H9 (cell line): ENCODE data around the gene STARD9. TPM values are rescaled to one million over a fixed set of nuclear protein-coding genes. Genes with fewer than 3 reads are reported as not detected.

ENCODE experiments used
- DNase-seq: peaks from one replicate; pipeline ENCODE4 v3.0.0-alpha.2; 2017
- H2AFZ ChIP-seq: one replicate; pipeline ENCODE4 v1.6.1; 2013; ENCODE audit warnings: mild to moderate bottlenecking, low read length, control low read depth, moderate library complexity
- H2AK5ac ChIP-seq: 2 replicates; pipeline ENCODE4 v1.6.1; 2013; ENCODE audit warnings: low read length, control low read depth, mixed read lengths; ENCODE audit not compliant: insufficient read length
- H2BK120ac ChIP-seq: one replicate; pipeline ENCODE4 v1.6.1; 2013; ENCODE audit warnings: low read depth, mild to moderate bottlenecking, low read length, control low read depth, inconsistent platforms; ENCODE audit not compliant: poor library complexity, severe bottlenecking
- H2BK12ac ChIP-seq: 2 replicates; pipeline ENCODE4 v1.6.1; 2013; ENCODE audit warnings: low read length, control low read depth, mixed read lengths, low read depth; ENCODE audit not compliant: insufficient read length
- H2BK15ac ChIP-seq: 2 replicates; pipeline ENCODE4 v1.6.1; 2013; ENCODE audit warnings: low read depth, low read length, control low read depth
- H2BK20ac ChIP-seq: one replicate; pipeline ENCODE4 v1.6.1; 2013; ENCODE audit warnings: low read depth, mild to moderate bottlenecking, low read length, control low read depth, inconsistent platforms; ENCODE audit not compliant: poor library complexity, severe bottlenecking
- H2BK5ac ChIP-seq: 2 replicates; pipeline ENCODE4 v1.6.1; 2013; ENCODE audit warnings: low read length, control low read depth, mixed read lengths; ENCODE audit not compliant: insufficient read length
- H3K14ac ChIP-seq: 2 replicates; pipeline ENCODE4 v1.6.1; 2013; ENCODE audit warnings: low read length, control low read depth; ENCODE audit not compliant: insufficient read depth
- H3K18ac ChIP-seq: 2 replicates; pipeline ENCODE4 v1.6.1; 2013; ENCODE audit warnings: low read depth, mild to moderate bottlenecking, mixed read lengths, low read length, control low read depth; ENCODE audit not compliant: insufficient read length
- H3K23ac ChIP-seq: 2 replicates; pipeline ENCODE4 v1.6.1; 2013; ENCODE audit warnings: low read length, control low read depth, mixed read lengths, low read depth; ENCODE audit not compliant: insufficient read length
- H3K23me2 ChIP-seq: 2 replicates; pipeline ENCODE4 v1.6.1; 2013; ENCODE audit warnings: low read depth, mild to moderate bottlenecking, mixed read lengths, low read length, control low read depth; ENCODE audit not compliant: insufficient read length, poor library complexity, severe bottlenecking
- H3K27ac ChIP-seq: 2 replicates; pipeline ENCODE4 v1.5.1; 2013; ENCODE audit warnings: low read length, control low read depth, mixed read lengths, low read depth; ENCODE audit not compliant: insufficient read length
- H3K27me3 ChIP-seq: 2 replicates; pipeline ENCODE4 v1.6.1; 2013; ENCODE audit warnings: low read length, control low read depth, inconsistent platforms; ENCODE audit not compliant: insufficient read depth
- H3K4ac ChIP-seq: 2 replicates; pipeline ENCODE4 v1.6.1; 2013; ENCODE audit warnings: low read depth, mild to moderate bottlenecking, control low read depth, inconsistent platforms, low read length, moderate library complexity
- H3K4me1 ChIP-seq: 2 replicates; pipeline ENCODE4 v1.6.1; 2013; ENCODE audit warnings: low read length, control low read depth, inconsistent platforms; ENCODE audit not compliant: insufficient read depth
- H3K4me2 ChIP-seq: 2 replicates; pipeline ENCODE4 v1.6.1; 2013; ENCODE audit warnings: low read length, control low read depth, mixed read lengths; ENCODE audit not compliant: insufficient read length, insufficient read depth
- H3K56ac ChIP-seq: 2 replicates; pipeline ENCODE4 v1.6.1; 2013; ENCODE audit warnings: low read depth, mild to moderate bottlenecking, mixed read lengths, low read length, control low read depth; ENCODE audit not compliant: insufficient read length
- H3K79me1 ChIP-seq: 2 replicates; pipeline ENCODE4 v1.6.1; 2013; ENCODE audit warnings: low read depth, mild to moderate bottlenecking, moderate library complexity, low read length, control low read depth, inconsistent platforms; ENCODE audit not compliant: insufficient read depth, poor library complexity, severe bottlenecking
- H3K79me2 ChIP-seq: 2 replicates; pipeline ENCODE4 v1.6.1; 2013; ENCODE audit warnings: low read length, control low read depth, inconsistent platforms; ENCODE audit not compliant: insufficient read depth
- H3K9ac ChIP-seq: 2 replicates; pipeline ENCODE4 v1.6.1; 2013; ENCODE audit warnings: low read length, control low read depth, mixed read lengths; ENCODE audit not compliant: insufficient read length; ENCODE audit errors: extremely low read depth
- H3K9me3 ChIP-seq: one replicate; pipeline ENCODE4 v1.6.1; 2013; ENCODE audit warnings: low read depth, low read length, inconsistent platforms; ENCODE audit not compliant: control insufficient read depth
- H3T11ph ChIP-seq: one replicate; pipeline ENCODE4 v1.6.1; 2013; ENCODE audit warnings: mild to moderate bottlenecking, low read length, control low read depth, inconsistent platforms
- H4K20me1 ChIP-seq: one replicate; pipeline ENCODE4 v1.6.1; 2013; ENCODE audit not compliant: control insufficient read depth, insufficient read length, insufficient read depth
- H4K5ac ChIP-seq: 2 replicates; pipeline ENCODE4 v1.6.1; 2013; ENCODE audit warnings: low read depth, mild to moderate bottlenecking, mixed read lengths, low read length, control low read depth; ENCODE audit not compliant: insufficient read length
- H4K8ac ChIP-seq: replicated peaks from 2 replicates; pipeline ENCODE4 v1.6.1; 2013; ENCODE audit warnings: low read length, control low read depth, mixed read lengths, low read depth; ENCODE audit not compliant: insufficient read length
- H4K91ac ChIP-seq: 2 replicates; pipeline ENCODE4 v1.6.1; 2013; ENCODE audit warnings: low read depth, mild to moderate bottlenecking, moderate library complexity, mixed read lengths, low read length, control low read depth; ENCODE audit not compliant: insufficient read length
- H3K27ac Mint-ChIP-seq, 3 experiments: 2 replicates in 2 of 3; 3 replicates in 1 of 3; pipeline ENCODE4 v1.8.0; 2020 to 2021; ENCODE audit warnings: mixed read lengths in 3 of 3, mild to moderate bottlenecking in 1 of 3, moderate library complexity in 1 of 3
- H3K27me3 Mint-ChIP-seq: 2 replicates; pipeline ENCODE4 v1.8.0; 2021; ENCODE audit warnings: low read depth, mild to moderate bottlenecking, moderate library complexity, mixed read lengths
- H3K36me3 Mint-ChIP-seq, 3 experiments: 2 replicates in 2 of 3; 3 replicates in 1 of 3; pipeline ENCODE4 v1.8.0; 2020 to 2021; ENCODE audit warnings: low read depth in 3 of 3, mixed read lengths in 3 of 3; ENCODE audit not compliant: insufficient read depth in 1 of 3
- H3K4me1 Mint-ChIP-seq, 2 experiments: 2 replicates each; pipeline ENCODE4 v1.8.0; 2020; ENCODE audit warnings: mixed read lengths in 2 of 2
- H3K4me3 Mint-ChIP-seq, 2 experiments: 2 replicates in 1 of 2; 3 replicates in 1 of 2; pipeline ENCODE4 v1.8.0; 2020 to 2021; ENCODE audit warnings: mild to moderate bottlenecking in 2 of 2, mixed read lengths in 2 of 2, moderate library complexity in 1 of 2
- H3K9me3 Mint-ChIP-seq, 2 experiments: 2 replicates in 1 of 2; 3 replicates in 1 of 2; pipeline ENCODE4 v1.8.0; 2020; ENCODE audit warnings: mild to moderate bottlenecking in 2 of 2, mixed read lengths in 2 of 2, moderate library complexity in 1 of 2
- CTCF ChIP-seq: fragments of 200-600 bp; sonication (generic); conservative IDR thresholded peaks from 3 replicates; pipeline ENCODE4 v1.8.0; 2021; ENCODE audit warnings: antibody characterized with exemption, mild to moderate bottlenecking
- WGBS: extraction: QIAGEN DNeasy Blood & Tissue Kit; methylation state at CpG from one replicate; pipeline ENCODE4 v1.1.7; 2013; ENCODE audit warnings: missing lambda C conversion rate, low lambda C conversion rate, mixed read lengths; ENCODE audit not compliant: insufficient read length; ENCODE audit errors: extremely low coverage; 5-methylcytosine and 5-hydroxymethylcytosine counted together
- total RNA-seq: library from RNA; stranded (reverse); gene quantifications from 2 replicates; pipeline ENCODE4 v1.2.1, GENCODE V29; 2021

STARD9 gene
- total RNA-seq, 1 experiment from 2014 or later = 6.9 TPM

- Histone ChIP-seq H3K18ac (no peak overlapping the region), H4K5ac (no peak overlapping the region), H3K9me3 (no peaks in the 10 kb centered on the region), H2BK5ac (no peak overlapping the region), H2BK15ac (no peak overlapping the region), H3K14ac (no peak overlapping the region), H2AK5ac (no peak overlapping the region), H3K23ac (no peak overlapping the region), H4K8ac (no peak overlapping the region), H3T11ph (no peak overlapping the region), H3K79me2 (no peaks in the 10 kb centered on the region), H3K27ac (no peak overlapping the region), H3K56ac (no peak overlapping the region), H2BK120ac (no peak overlapping the region), H3K9ac (no peak overlapping the region), H3K4ac (no peak overlapping the region), H3K79me1 (no peaks in the 10 kb centered on the region), H2AFZ (no peak overlapping the region), H4K20me1 (no peaks in the 10 kb centered on the region), H3K4me1 (no peaks in the 10 kb centered on the region), H3K23me2 (no peaks in the 10 kb centered on the region), H4K91ac (no peak overlapping the region), H2BK20ac (no peak overlapping the region), H2BK12ac (no peak overlapping the region), H3K4me2 (no peak overlapping the region), H3K27me3 (no peaks in the 10 kb centered on the region)
- Mint-ChIP-seq H3K9me3 (no peaks in the 10 kb centered on the region), H3K36me3 (peaks cover 0 to 6% (median 0%) of the 10 kb centered on the region in 3 experiments; a peak in 4 of 7 replicates), H3K27ac (no peak overlapping the region), H3K4me3 (no peak overlapping the region), H3K27me3 (no peaks in the 10 kb centered on the region), H3K4me1 (peaks cover 10 to 15% of the 10 kb centered on the region in 2 experiments)
- WGBS = no CpG with 5 or more reads among the region's 4 CpGs
- no peak for TF ChIP-seq CTCF
- DNase-seq = no peak
Observed at GRCh38 chr15:42593143-42593542, 17.7 kb downstream of the STARD9 start.
